GM12872 (cell line): ENCODE measurements around the gene UHRF2.

ENCODE experiments used
- CTCF ChIP-seq: IDR thresholded peaks from 3 replicates; pipeline ENCODE4 v1.5.1; 2011; ENCODE audit warnings: low read depth, mild to moderate bottlenecking, low read length, moderate library complexity; ENCODE audit not compliant: insufficient read depth

The UHRF2 gene

DNA sequence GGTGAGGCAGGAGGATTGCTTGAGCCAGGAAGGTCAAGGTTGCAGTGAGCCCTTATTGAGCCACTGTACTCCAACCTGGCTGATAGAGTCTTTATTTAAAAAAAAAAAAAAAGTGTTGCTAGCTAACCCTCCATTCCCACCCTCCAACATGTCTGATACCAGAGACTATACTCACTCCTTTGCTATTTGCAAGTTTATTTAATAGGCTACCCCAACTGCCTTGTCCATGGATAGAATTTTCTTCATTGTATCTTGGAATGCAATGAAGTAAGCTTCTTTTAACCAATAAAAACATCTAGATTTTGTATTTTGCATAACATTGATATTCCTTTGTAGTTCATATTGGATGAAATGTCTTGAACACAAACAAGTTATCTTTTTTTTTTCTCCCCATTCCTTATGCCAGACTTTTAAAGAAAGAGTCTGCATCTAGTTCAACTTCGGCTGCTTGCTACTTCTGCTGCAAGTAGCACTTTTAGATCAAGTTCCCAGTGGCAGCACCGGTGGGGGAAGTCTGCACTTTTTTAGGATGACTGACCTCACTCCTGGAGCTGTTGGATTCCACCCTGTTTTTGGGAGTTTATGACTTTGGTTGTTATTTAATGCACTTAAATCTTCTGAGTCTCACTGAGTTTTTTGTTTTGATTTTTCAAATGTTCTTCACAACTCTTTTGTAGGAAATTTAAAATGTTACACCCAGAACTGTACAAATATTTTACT, 112.5 kb downstream of the UHRF2 start:
- no peak for TF ChIP-seq CTCF

DNA sequence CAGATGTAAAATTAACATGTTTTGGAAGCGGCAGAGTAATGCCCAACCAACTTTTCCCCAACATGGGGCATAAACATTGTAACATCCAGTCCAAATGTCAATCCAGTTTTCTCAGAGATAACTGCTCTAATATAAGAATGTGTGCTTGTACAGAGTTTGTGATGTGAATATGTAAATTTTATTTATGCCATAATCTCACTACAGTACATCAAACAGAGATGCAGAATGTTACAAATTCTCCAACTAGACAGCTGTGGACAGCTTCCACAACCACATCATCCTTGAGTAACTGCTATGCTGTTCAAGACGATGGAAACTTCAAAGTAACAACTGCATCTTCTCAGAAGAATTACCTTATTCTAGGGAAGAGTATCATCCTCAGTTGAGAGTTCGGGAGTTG, 122.6 kb downstream of the UHRF2 start:
- no peak for TF ChIP-seq CTCF

- no peak for TF ChIP-seq CTCF
Measured at GRCh38 chr9:6538666-6539071, 125.7 kb downstream of the UHRF2 start.

- TF ChIP-seq CTCF: no peak
Measured at GRCh38 chr9:6543204-6543603, 130.2 kb downstream of the UHRF2 start.

DNA sequence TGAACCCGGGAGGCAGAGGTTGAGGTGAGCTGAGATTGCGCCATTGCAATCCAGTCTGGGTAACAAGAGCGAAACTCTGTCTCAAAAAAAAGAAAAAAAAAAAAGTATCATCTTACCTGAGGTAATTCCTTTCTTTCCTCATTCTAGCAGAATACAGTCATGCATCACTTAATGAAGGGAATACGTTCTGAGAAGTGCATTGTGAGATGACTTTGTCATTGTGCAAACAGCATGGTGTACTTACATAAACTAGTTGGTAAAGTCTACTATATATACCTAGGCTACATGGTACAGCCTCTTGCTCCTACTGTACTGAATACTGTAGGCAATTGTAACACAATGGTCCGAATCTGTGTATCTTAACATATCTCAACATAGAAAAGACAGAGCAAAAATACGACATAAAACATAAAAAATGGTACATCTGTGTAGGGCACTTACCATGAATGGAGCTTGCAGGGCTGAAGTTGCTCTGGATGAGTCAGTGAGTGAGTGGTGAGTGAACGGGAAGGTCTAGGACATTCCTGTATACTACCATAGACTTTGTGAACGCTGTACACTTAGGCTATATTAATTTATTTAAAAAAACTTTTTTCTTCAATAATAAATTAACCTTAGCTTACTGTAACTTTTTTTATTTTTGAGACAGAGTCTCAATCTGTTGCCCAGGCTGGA, 132.2 kb downstream of the UHRF2 start:
- no peak for TF ChIP-seq CTCF

- TF ChIP-seq CTCF: no peak
Measured at GRCh38 chr9:6549106-6549800, 136.3 kb downstream of the UHRF2 start.

- TF ChIP-seq CTCF: no peak
Measured at GRCh38 chr9:6551136-6551535, 138.1 kb downstream of the UHRF2 start.
